MM.1S (cell line): ENCODE data around the gene MANBA.

Source experiments
- CTCF ChIP-seq: fragments of 300-600 bp; sonication (generic); IDR thresholded peaks from 2 replicates; pipeline ENCODE4 v1.5.1; 2016; ENCODE audit warnings: antibody characterized with exemption, low read length, mixed read lengths
- EZH2 ChIP-seq: fragments of 300-600 bp; sonication (generic); optimal IDR thresholded peaks from 2 replicates; pipeline ENCODE3; 2017; ENCODE audit warnings: low read depth, mild to moderate bottlenecking, antibody characterized with exemption, low read length, mixed read lengths
- EZH2phosphoT487 ChIP-seq: fragments of 300-600 bp; sonication (generic); IDR thresholded peaks from 2 replicates; pipeline ENCODE4 v1.6.1; 2018; ENCODE audit warnings: antibody characterized with exemption, low read length

GRCh38 chr4:102717448-102718092 lies 43.2 kb downstream of the MANBA start:
- TF ChIP-seq EZH2: no peak
- no peak for TF ChIP-seq CTCF
- TF ChIP-seq EZH2phosphoT487: no peak
